Effector CD4-positive, alpha-beta T cell (primary cell): ENCODE measurements around the gene FAM110A.
"Not testable (repeated sequence)": the region's sequence is repeated elsewhere in the genome, so short reads cannot be mapped to it uniquely, and the experiment has no call there.

Experiments
- DNase-seq: peaks from one replicate; pipeline ENCODE4 v3.0.0-alpha.2; 2020
- total RNA-seq: gene quantifications from one replicate; lab custom pipeline; 2026; lab: John Stamatoyannopoulos, UW

Gene FAM110A
- 25.3 reads per million, percentile 52 among the genes with 10 or more reads in this experiment for total RNA-seq

GRCh38 chr20:833450-834150 lies at the start of gene FAM110A:
Gene FAM110A, plus strand, starts transcription at chr20:833715. Its CDS starts 11,090 bp downstream, at chr20:844805.
- peak; percentile 94 for DNase-seq

GRCh38 chr20:787825-788224 lies 45.7 kb upstream of the FAM110A start:
- DNase-seq: no peak

DNA sequence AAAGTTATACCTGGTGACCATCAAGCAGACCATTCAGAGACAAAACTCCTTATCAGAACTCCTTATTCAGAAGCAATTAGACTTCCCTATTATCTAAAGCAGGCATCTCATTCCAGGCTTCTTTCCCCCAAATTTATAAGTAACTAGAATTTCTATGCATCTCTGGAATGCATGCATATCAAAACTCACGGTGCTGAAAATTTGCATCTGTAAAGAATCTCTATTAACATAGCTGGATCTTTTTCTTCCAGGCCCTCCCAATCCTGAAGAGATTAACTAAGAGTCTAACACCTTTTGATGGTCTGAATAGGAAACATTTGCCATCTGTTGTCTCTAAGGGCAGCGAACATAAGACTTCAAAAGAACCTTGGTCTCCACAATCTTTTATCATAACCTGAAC lies 42.5 kb upstream of the FAM110A start:
- DNase-seq: no peak

- no peak for DNase-seq
Observed at GRCh38 chr20:792248-792647, 41.3 kb upstream of the FAM110A start.

DNA sequence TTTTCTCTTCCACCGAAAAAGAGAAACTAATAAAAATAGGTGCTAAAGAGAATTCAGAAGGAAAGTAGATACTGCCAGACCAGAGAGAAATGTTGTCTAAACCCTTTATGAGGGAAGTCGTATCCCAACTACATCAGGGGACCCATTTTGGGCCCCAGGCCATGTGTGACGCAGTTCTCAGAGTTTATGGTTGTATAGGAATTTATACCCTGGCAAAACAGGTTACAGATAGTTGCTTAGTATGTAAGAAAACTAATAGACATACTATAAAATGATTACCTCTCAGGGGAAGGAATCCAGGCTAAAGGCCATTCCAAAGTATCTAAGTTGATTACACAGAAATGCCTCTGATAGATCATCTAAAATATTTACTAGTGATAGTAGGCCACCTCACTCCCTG lies 36.6 kb upstream of the FAM110A start:
- DNase-seq: no peak

GRCh38 chr20:798746-799145 lies 34.8 kb upstream of the FAM110A start:
- not testable (repeated sequence) for DNase-seq

DNA sequence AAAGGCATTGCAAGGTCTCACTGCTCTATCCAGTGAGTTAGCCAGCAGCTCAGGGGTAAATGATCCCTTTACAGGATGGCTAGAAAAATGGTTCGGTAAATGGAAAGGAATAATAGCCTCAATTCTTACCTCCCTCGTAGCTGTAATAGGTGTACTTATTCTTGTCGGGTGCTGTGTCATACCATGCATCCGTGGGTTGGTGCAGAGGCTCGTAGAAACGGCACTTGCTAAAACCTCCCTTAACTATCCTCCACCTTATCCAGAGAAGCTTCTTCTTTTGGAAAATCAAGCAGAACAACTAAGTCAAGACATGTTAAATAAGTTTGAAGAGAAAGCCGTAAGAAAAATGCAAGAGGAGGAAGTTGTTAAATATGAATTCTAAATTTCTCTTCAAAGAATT lies 33.5 kb upstream of the FAM110A start:
- not testable (repeated sequence) for DNase-seq

- no peak for DNase-seq
Observed at GRCh38 chr20:801678-802077, 31.8 kb upstream of the FAM110A start.

- no peak for DNase-seq
Observed at GRCh38 chr20:805713-806112, 27.8 kb upstream of the FAM110A start.

- DNase-seq: not testable (repeated sequence)
Observed at GRCh38 chr20:811776-812434, 21.6 kb upstream of the FAM110A start.

- DNase-seq: not testable (repeated sequence)
Observed at GRCh38 chr20:812435-812814, 21.1 kb upstream of the FAM110A start.

- DNase-seq: no peak
Observed at GRCh38 chr20:813390-813789, 20.1 kb upstream of the FAM110A start.

DNA sequence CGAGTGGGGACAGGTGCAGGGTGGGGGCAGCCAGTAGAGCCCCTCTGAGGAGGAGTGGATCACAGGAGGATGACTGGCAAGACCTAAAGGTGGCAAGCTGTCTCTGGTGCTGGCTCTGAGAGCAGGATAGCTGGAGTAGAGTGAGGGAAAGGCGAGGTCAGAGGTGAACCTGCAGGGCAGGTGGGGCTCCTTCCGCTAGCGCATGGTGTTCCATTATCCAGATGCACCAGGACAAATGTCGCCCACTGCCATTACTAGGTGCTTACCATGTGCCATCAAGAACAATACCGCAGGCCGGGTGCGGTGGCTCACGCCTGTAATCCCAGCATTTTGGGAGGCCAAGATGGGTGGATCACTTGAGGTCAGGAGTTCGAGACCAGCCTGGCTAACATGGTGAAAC lies 18.3 kb upstream of the FAM110A start:
- DNase-seq: no peak

DNA sequence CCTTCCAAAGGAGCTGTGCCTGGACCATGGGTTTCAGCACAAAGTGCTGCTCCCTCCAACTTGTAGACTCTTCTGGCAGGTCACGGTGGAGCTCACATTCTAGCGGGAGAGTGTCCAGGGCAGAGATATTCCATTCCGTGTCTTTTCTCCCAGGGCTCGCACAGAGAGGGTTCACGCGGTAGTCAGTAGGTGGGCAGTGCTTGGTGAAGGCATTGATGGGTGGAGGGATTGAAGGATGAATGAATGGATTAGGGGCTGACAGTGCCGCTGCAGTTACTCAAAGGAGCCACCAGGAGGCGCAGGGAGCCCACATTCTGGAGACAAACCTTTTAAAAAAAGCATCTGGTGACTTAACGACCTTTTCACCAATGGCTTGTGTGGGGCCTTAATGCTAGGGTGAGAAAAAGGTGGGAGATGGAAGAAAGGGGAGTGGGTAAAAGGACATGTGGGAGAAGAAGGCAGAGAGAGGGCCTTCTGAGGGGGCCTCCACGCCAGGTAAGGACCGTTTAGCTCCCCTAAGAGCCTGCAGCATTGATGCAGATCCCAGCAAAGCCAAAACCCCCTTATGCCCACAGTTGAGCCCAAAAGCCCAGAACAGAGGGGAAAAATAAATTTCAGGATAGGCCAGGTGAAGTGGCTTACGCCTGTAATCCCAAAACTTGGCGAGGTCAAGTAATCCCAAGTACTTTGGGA lies 17.5 kb upstream of the FAM110A start:
- peak; percentile 57 for DNase-seq

DNA sequence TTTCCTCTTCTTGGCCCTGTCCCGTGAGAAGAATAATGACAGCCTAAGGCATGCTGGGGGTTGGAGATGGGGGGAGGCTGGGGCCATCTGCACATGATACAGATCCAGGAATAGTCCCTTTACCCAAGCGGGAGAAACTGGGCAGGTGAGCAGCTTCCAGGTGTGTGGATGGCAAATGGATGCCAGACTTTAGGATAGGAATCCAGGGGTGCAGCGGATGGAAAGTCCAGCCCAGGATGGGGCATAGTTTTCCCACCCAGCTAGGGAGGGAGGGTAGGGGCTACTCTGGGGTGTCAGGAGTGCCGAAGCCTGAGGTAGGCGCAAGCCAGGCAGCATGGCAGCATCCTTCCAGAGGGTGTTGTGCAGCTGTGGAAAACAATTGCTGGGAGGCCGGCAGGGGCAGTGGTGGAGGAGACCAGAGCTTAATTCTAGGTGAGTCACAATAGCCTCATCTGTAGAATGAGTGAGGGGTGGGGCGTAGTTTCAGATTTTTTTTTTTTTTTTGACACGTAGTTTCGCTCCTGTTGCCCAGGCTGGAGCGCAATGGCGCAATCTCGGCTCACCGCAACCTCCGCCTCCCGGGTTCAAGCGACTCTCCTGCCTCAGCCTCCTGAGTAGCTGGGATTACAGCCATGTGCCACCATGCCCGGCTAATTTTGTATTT lies 15.4 kb upstream of the FAM110A start:
- DNase-seq: no peak

DNA sequence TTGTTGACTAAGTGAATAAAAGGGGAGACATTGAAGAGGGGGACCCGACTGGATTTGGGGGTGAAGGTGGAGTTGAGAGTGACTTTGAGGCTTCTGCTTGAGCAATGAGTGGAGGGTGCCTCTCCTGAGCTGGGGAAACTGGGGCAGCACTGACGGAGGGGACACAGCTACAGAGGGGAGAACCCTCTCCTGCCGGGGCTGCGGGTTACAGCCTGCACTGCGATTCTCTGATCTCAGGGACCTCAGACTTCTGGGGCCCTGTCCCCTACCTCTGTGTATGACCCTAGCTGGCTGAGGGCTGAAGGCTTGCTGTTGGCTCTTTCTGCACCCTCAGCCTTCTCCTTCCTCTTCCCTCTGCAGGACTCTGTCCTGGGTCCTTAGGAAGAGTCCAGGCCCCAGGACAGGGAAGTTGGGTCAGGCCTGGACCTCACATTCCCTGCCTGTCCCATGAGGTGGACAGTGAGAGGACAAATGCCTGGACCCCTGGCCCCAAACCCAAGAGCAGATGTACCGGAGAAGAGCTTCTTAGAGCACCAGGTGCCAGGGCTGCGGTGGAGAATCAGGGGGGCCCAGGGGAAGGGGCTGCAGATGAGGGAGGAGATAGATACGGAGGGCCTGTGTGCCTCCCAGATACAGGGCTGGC lies 13.7 kb upstream of the FAM110A start:
- no peak for DNase-seq

- DNase-seq: no peak
Observed at GRCh38 chr20:820323-820953, 13.1 kb upstream of the FAM110A start.

DNA sequence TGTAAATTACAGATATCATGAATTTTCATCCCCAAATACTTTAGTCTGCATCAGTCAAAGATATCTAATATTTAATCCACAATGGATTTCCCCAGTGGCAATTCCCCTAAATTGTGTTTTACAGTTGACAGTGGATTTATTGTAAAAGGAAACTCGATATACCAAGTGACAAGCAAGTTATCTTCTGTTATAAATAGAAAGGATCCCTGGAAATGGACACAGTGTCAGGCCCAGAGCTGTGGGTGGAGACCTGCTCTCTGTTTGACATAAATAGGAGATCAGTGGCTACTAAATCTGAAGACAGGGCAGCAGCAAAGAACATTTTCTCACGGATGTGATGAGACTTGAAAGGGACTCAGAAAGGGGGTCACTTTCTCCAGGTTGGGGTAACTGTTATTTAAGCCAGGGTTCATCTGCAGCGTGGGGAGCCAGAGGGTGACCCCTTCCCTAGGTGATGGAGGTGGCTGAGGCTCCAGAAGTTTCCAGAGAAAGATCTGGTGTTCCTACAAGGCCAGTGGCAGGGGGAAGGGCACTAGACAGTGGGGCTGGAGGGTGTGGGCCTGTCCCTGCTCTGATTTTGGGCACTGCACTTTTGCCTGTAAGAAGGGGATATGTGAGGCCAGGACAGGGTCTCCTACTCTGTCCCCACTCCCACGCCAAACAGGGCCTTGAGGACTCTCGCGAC lies 12.3 kb upstream of the FAM110A start:
- DNase-seq: no peak

- DNase-seq: no peak
Observed at GRCh38 chr20:821731-822065, 11.8 kb upstream of the FAM110A start.

GRCh38 chr20:822651-823573 lies 10.6 kb upstream of the FAM110A start:
- DNase-seq: no peak

GRCh38 chr20:823574-823902 lies 10.0 kb upstream of the FAM110A start:
- no peak for DNase-seq
